HCT116 (cell line): Measurements from ENCODE around the gene SACM1L. TPM values are rescaled to one million over a fixed set of nuclear protein-coding genes. Genes with fewer than 3 reads are reported as not detected.

Source experiments
- ATAC-seq: fragments of 200-7000 bp; cut with Tn5 transposase; 2 replicates; pipeline ENCODE4 v1.9.1; 2020; ENCODE audit warnings: mild to moderate bottlenecking, moderate library complexity
- BruUV-seq: library from RNA; stranded (reverse); fragments of 400-500 nt; replicated peaks from 2 replicates; lab custom pipeline; 2021; lab: Mats Ljungman, UMichigan
- CTCF ChIA-PET: fragments of 300-600 bp; sonication (Branson Sonifier 250); formaldehyde crosslinking; loops from one replicate; lab custom pipeline; 2021; ENCODE audit warnings: antibody characterized with exemption; lab: Charles Lee
- POLR2A ChIA-PET: fragments of 300-600, 350-600 bp; sonication (Branson Sonifier 250); formaldehyde crosslinking; loops from one replicate; lab custom pipeline; 2021; ENCODE audit warnings: antibody characterized with exemption; lab: Charles Lee
- RAD21 ChIA-PET, 2 experiments: fragments of 300-600 bp; sonication (Branson Sonifier 250); formaldehyde crosslinking; loops; one replicate each; lab custom pipeline; 2023; ENCODE audit warnings: low total read pairs in 2 of 2; ENCODE audit not compliant: uncharacterized antibody in 2 of 2, unreplicated experiment in 2 of 2, low non-redundant PET in 1 of 2; lab: Charles Lee
- DNase-seq: peaks from one replicate; pipeline ENCODE4 v3.0.0-alpha.2; 2010; ENCODE audit warnings: low read depth, low spot score
- H2AFZ ChIP-seq: fragments of 200-600 bp; shearing (Covaris generic), sonication (generic); 2 replicates; pipeline ENCODE4 v1.6.1; 2017; ENCODE audit warnings: low read depth, mixed run types, mixed read lengths, antibody characterized with exemption, low read length; ENCODE audit not compliant: poor library complexity, severe bottlenecking
- H3K27ac ChIP-seq: 2 replicates; pipeline ENCODE4 v1.5.1; 2012; ENCODE audit warnings: low read depth, low read length
- H3K27me3 ChIP-seq: fragments of 200-600 bp; sonication (generic); 2 replicates; pipeline ENCODE4 v1.6.1; 2016; ENCODE audit warnings: mixed run types, low read length, mixed read lengths; ENCODE audit not compliant: insufficient read depth
- H3K36me3 ChIP-seq, 2 experiments: fragments of 200-500 bp in 1 of 2; fragments of 200-600 bp in 1 of 2; sonication (Bioruptor generic) in 1 of 2; sonication (generic) in 1 of 2; 2 replicates each; pipeline versions ENCODE4 v1.5.1 to v1.6.1; 2014 to 2016; ENCODE audit warnings: low read length in 2 of 2, inconsistent platforms in 1 of 2, mixed read lengths in 1 of 2, mixed run types in 1 of 2; ENCODE audit not compliant: insufficient read depth in 2 of 2, control insufficient read depth in 1 of 2
- H3K4me1 ChIP-seq, 2 experiments: fragments of 200-600 bp in 1 of 2; sonication (generic) in 1 of 2; 2 replicates each; pipeline versions ENCODE4 v1.5.1 to v1.6.1; 2012 to 2017; ENCODE audit warnings: low read length in 2 of 2, inconsistent platforms in 1 of 2, mild to moderate bottlenecking in 1 of 2, mixed read lengths in 1 of 2, mixed run types in 1 of 2, moderate library complexity in 1 of 2; ENCODE audit not compliant: insufficient read depth in 2 of 2, control insufficient read depth in 1 of 2
- H3K4me2 ChIP-seq: fragments of 200-600 bp; sonication (generic); 2 replicates; pipeline ENCODE4 v1.6.1; 2017; ENCODE audit warnings: mixed run types, low read length, mixed read lengths
- H3K4me3 ChIP-seq, 2 experiments: fragments of 200-600 bp in 1 of 2; sonication (generic) in 1 of 2; replicated peaks in 1 of 2; 2 replicates each; pipeline ENCODE4 v1.5.1; 2011 to 2016; ENCODE audit warnings: low read length in 2 of 2, control low read depth in 1 of 2, low read depth in 1 of 2, mild to moderate bottlenecking in 1 of 2, mixed read lengths in 1 of 2, mixed run types in 1 of 2
- H3K79me2 ChIP-seq: fragments of 200-600 bp; sonication (generic); 2 replicates; pipeline ENCODE4 v1.6.1; 2017; ENCODE audit warnings: mild to moderate bottlenecking, mixed run types, low read length, moderate library complexity, mixed read lengths; ENCODE audit not compliant: insufficient read depth
- H3K9ac ChIP-seq: fragments of 200-600 bp; sonication (generic); 2 replicates; pipeline ENCODE4 v1.6.1; 2016; ENCODE audit warnings: low read length, mixed read lengths
- H3K9me2 ChIP-seq: fragments of 200-600 bp; sonication (generic), shearing (Covaris generic); 2 replicates; pipeline ENCODE4 v1.6.1; 2017; ENCODE audit warnings: mixed run types, mild to moderate bottlenecking, moderate library complexity; ENCODE audit not compliant: insufficient read depth
- H3K9me3 ChIP-seq, 2 experiments: fragments of 200-500 bp in 1 of 2; fragments of 200-600 bp in 1 of 2; sonication (Bioruptor generic) in 1 of 2; sonication (generic) in 1 of 2; 2 replicates each; pipeline ENCODE4 v1.6.1; 2014 to 2017; ENCODE audit warnings: low read length in 2 of 2, mixed read lengths in 2 of 2, inconsistent platforms in 1 of 2, low read depth in 1 of 2, mild to moderate bottlenecking in 1 of 2, mixed run types in 1 of 2, moderate library complexity in 1 of 2; ENCODE audit not compliant: control insufficient read depth in 1 of 2, insufficient read depth in 1 of 2
- H4K20me1 ChIP-seq: fragments of 200-600 bp; sonication (generic), shearing (Covaris generic); 2 replicates; pipeline ENCODE4 v1.6.1; 2017; ENCODE audit warnings: mixed run types, mild to moderate bottlenecking, moderate library complexity; ENCODE audit not compliant: insufficient read depth
- EGR1 ChIP-seq: IDR thresholded peaks from 2 replicates; pipeline ENCODE4 v1.6.1; 2012; ENCODE audit warnings: low read depth
- FOSL1 ChIP-seq: IDR thresholded peaks from 2 replicates; pipeline ENCODE4 v1.6.1; 2012; ENCODE audit warnings: low read depth
- JUND ChIP-seq: IDR thresholded peaks from 2 replicates; pipeline ENCODE4 v1.6.1; 2012
- POLR2A ChIP-seq: IDR thresholded peaks from 2 replicates; pipeline ENCODE4 v1.7.0; 2011; ENCODE audit warnings: borderline replicate concordance; ENCODE audit not compliant: insufficient read depth, insufficient read length; ENCODE audit errors: extremely low read depth
- POLR2AphosphoS5 ChIP-seq: IDR thresholded peaks from 2 replicates; pipeline ENCODE4 v1.6.1; 2011; ENCODE audit warnings: mild to moderate bottlenecking, low read depth, low read length, moderate library complexity
- RAD21 ChIP-seq: IDR thresholded peaks from 2 replicates; pipeline ENCODE4 v1.6.1; 2012; ENCODE audit warnings: low read depth, mild to moderate bottlenecking
- SRF ChIP-seq: IDR thresholded peaks from 2 replicates; pipeline ENCODE4 v1.6.1; 2012; ENCODE audit warnings: low read depth
- TCF7L2 ChIP-seq: IDR thresholded peaks from 2 replicates; pipeline ENCODE4 v1.7.0; 2011; ENCODE audit warnings: borderline replicate concordance, inconsistent platforms; ENCODE audit not compliant: insufficient read depth, insufficient read length; ENCODE audit errors: extremely low read depth
- ZNF274 ChIP-seq: fragments of 200-500 bp; sonication (Bioruptor generic); IDR thresholded peaks from 2 replicates; pipeline ENCODE4 v1.6.1; 2014; ENCODE audit warnings: mild to moderate bottlenecking, low read depth, low read length, inconsistent platforms
- intact Hi-C: fragments of 100-400 bp; cut with micrococcal nuclease; formaldehyde crosslinking; loops from 2 replicates; pipeline ENCODE4 v1.10.0; 2022
- total RNA-seq: library from RNA; stranded (reverse); gene quantifications from one replicate; pipeline ENCODE4 v1.2.1, GENCODE V29; 2021; ENCODE audit not compliant: unreplicated experiment
- TF ChIP-seq, protein P1 (sequence below): IDR thresholded peaks from 2 replicates; pipeline ENCODE4 v1.6.1; 2012; ENCODE audit warnings: low read depth

SACM1L gene
- total RNA-seq, 1 experiment from 2014 or later, result 27.3 TPM

DNA sequence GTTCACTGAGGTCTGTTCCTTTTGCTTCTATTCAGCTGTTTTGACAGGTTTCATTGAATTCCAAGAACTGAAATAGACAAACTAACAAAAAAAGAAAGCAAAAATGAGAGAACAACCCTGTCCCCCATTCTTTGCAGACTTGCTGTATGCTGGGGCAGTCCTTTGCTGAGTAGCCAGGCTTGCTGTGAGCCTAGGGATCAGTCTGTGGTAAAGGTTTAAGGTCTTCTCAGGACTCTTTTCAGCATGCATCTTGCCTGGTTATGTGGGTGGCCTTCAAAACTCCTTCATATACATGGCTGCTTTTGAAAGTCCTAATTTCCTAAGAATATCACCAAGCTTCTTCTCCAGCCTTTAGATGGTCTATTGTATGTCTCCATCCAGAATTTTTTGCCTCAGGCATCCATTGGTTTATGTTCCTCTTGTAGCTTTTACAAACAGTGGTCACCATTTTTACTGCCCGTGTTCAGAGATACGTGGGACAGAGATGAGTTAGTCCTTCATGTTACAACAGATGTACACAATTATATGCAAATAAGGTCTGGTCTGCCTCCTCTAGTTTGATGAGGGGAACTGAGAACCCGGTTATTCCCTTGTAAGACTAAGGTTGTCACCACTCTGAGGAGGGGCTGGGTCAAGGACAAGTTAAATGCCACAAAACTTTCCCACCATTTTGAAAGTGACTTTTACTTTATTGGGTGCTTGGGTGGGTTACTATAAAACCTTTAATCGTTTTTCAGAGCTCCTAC, 41.4 kb downstream of the SACM1L start:
- H3K27ac ChIP-seq, result no peak overlapping the region
- ChIA-PET RAD21 (no interaction called here), POLR2A (no interaction called here), CTCF (no interaction called here)
- H3K27me3 ChIP-seq, result no peaks in the 10 kb centered on the region
- ATAC-seq, result no peak
- no peaks in the 10 kb centered on the region for H3K9me2 ChIP-seq
- no peaks in the 10 kb centered on the region for H3K4me1 ChIP-seq
- no TSS peak for BruUV-seq
- H3K36me3 ChIP-seq, result peaks cover 9 to 12% of the 10 kb centered on the region in 2 experiments; a peak in 3 of 4 replicates
- no peaks in the 10 kb centered on the region for H3K9me3 ChIP-seq
- no peaks in the 10 kb centered on the region for H3K79me2 ChIP-seq
- no peak for DNase-seq
- no peak overlapping the region for H3K4me2 ChIP-seq
- H3K4me3 ChIP-seq, result no peak overlapping the region
- intact Hi-C loops, result no loop called here
- no peaks in the 10 kb centered on the region for H4K20me1 ChIP-seq
- H3K9ac ChIP-seq, result no peak overlapping the region
- TF ChIP-seq POLR2AphosphoS5, result no peak
- no peak for TF ChIP-seq RAD21
- TF ChIP-seq JUND, result no peak
- TF ChIP-seq SRF, result no peak
- TF ChIP-seq FOSL1, result no peak
- TF ChIP-seq, protein P1, sequence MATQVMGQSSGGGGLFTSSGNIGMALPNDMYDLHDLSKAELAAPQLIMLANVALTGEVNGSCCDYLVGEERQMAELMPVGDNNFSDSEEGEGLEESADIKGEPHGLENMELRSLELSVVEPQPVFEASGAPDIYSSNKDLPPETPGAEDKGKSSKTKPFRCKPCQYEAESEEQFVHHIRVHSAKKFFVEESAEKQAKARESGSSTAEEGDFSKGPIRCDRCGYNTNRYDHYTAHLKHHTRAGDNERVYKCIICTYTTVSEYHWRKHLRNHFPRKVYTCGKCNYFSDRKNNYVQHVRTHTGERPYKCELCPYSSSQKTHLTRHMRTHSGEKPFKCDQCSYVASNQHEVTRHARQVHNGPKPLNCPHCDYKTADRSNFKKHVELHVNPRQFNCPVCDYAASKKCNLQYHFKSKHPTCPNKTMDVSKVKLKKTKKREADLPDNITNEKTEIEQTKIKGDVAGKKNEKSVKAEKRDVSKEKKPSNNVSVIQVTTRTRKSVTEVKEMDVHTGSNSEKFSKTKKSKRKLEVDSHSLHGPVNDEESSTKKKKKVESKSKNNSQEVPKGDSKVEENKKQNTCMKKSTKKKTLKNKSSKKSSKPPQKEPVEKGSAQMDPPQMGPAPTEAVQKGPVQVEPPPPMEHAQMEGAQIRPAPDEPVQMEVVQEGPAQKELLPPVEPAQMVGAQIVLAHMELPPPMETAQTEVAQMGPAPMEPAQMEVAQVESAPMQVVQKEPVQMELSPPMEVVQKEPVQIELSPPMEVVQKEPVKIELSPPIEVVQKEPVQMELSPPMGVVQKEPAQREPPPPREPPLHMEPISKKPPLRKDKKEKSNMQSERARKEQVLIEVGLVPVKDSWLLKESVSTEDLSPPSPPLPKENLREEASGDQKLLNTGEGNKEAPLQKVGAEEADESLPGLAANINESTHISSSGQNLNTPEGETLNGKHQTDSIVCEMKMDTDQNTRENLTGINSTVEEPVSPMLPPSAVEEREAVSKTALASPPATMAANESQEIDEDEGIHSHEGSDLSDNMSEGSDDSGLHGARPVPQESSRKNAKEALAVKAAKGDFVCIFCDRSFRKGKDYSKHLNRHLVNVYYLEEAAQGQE, result no peak
- no peak for TF ChIP-seq TCF7L2
- no peak for TF ChIP-seq ZNF274
- no peak for TF ChIP-seq POLR2A
- TF ChIP-seq EGR1, result no peak
- H2AFZ ChIP-seq, result no peak overlapping the region
